Sigmoid colon (tissue), 3 donors: ENCODE data around the gene NPBWR2.

ENCODE experiments used
- CTCF ChIP-seq, 4 experiments: fragments of 450-650 bp in 3 of 4; fragments of 200-600 bp in 1 of 4; IDR thresholded peaks; one replicate each; pipeline ENCODE4 v1.5.1; 2016 to 2019; ENCODE audit warnings: antibody characterized with exemption in 4 of 4, mild to moderate bottlenecking in 3 of 4, moderate library complexity in 2 of 4
- POLR2A ChIP-seq, 2 donors: fragments of 450-650 bp; IDR thresholded peaks; one replicate each; pipeline ENCODE4 v1.6.1; 2016; ENCODE audit warnings: antibody characterized with exemption in 2 of 2, mild to moderate bottlenecking in 2 of 2, moderate library complexity in 2 of 2

DNA sequence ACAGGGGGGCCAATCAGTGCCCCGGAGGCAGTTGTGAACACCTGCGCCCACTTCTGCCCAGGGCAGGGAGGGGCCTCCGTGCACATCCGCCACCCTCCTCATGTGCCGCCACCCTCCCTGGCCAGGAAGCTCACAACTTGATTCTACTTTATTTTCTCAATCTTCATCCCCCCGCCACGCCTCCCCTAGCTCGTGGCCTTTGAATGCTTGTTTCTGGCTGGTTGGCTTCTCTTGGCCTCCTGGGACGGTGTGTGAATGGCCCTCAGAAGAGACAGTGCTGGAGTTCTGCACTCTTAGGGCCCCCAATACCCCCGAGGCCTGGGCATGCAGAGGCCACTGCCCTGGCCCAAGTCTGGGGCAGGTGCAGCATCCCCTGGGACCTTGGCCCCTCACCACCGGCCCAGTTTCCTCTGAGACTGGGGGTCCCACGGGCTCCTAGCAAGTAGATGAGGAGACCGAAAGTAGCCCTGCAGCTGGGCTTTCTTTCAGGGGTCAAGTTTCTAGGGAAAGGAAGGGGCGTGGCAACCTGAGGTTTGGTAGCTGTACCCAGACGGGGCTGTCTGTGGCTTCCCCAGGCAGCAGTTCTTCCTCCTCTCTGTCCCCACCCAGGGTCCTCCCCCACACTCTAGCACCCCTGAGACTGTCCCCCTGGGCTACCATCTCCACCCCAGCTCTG, 29.4 kb downstream of the NPBWR2 start:
- no peak for TF ChIP-seq CTCF (IDR thresholded peaks at IDR 0.05)
- no peak for TF ChIP-seq POLR2A (IDR thresholded peaks at IDR 0.05)
